ENCODE results near the gene VPS41. TPM values are rescaled to one million over a fixed set of nuclear protein-coding genes. Genes with fewer than 3 reads are reported as not detected.

VPS41 gene
- total RNA-seq: 10 to 100 TPM; 39.1 to 52.5 TPM

GRCh38 chr7:38908759-38909335 is at the start of gene VPS41:
Gene VPS41, minus strand, starts transcription at chr7:38909191. Its CDS starts 17 bp downstream, at chr7:38909174.
- H3K9me3 ChIP-seq: no peaks in the 10 kb centered on the region
- H3K4me1 ChIP-seq (ENCODE audit: control insufficient read depth in 1 of 2, low read depth in 2 of 2): peaks cover 8 to 10% of the 10 kb centered on the region in 2 donors
- peak within 1 kb of the TSS; percentile 84 for H3K4me3 ChIP-seq
- no peak for TF ChIP-seq CTCF (IDR thresholded peaks at IDR 0.05)
- peak; percentile 51 for DNase-seq (ENCODE audit: low spot score)
- H3K27me3 ChIP-seq (replicated peaks; ENCODE audit: insufficient read depth): no peaks in the 10 kb centered on the region
- ATAC-seq (ENCODE audit: insufficient number of reproducible peaks, low FRiP score, low read depth): peak; percentile 64
- H3K27ac ChIP-seq: no peak within 1 kb of the TSS
- H3K36me3 ChIP-seq: no peaks in the 10 kb centered on the region

GRCh38 chr7:38955892-38956291 is 46.9 kb upstream of the VPS41 start:
- H3K27me3 ChIP-seq (replicated peaks; ENCODE audit: insufficient read depth): no peaks in the 10 kb centered on the region
- DNase-seq (ENCODE audit: low spot score) (no peak), ATAC-seq (ENCODE audit: insufficient number of reproducible peaks, low FRiP score, low read depth) (no peak)
- H3K36me3 ChIP-seq: no peaks in the 10 kb centered on the region
- no peak overlapping the region for H3K4me3 ChIP-seq
- no peak overlapping the region for H3K27ac ChIP-seq
- H3K4me1 ChIP-seq (ENCODE audit: control insufficient read depth in 1 of 2, low read depth in 2 of 2): no peaks in the 10 kb centered on the region
- TF ChIP-seq CTCF (IDR thresholded peaks at IDR 0.05): no peak
- H3K9me3 ChIP-seq: no peaks in the 10 kb centered on the region

- no peak for ATAC-seq (ENCODE audit: insufficient number of reproducible peaks, low FRiP score, low read depth)
- DNase-seq (ENCODE audit: low spot score): no peak
- TF ChIP-seq CTCF (IDR thresholded peaks at IDR 0.05): no peak
- H3K36me3 ChIP-seq: no peaks in the 10 kb centered on the region
- no peaks in the 10 kb centered on the region for H3K9me3 ChIP-seq
- H3K27me3 ChIP-seq (replicated peaks; ENCODE audit: insufficient read depth): no peaks in the 10 kb centered on the region
- H3K27ac ChIP-seq: no peak overlapping the region
- peaks cover 14 to 16% of the 10 kb centered on the region in 2 donors for H3K4me1 ChIP-seq (ENCODE audit: control insufficient read depth in 1 of 2, low read depth in 2 of 2)
- H3K4me3 ChIP-seq: no peak overlapping the region
These were observed 45.0 kb upstream of the VPS41 start for GRCh38 chr7:38953971-38954370.

- DNase-seq (ENCODE audit: low spot score) (no peak), ATAC-seq (ENCODE audit: insufficient number of reproducible peaks, low FRiP score, low read depth) (no peak)
- no peaks in the 10 kb centered on the region for H3K27me3 ChIP-seq (replicated peaks; ENCODE audit: insufficient read depth)
- H3K4me3 ChIP-seq: no peak overlapping the region
- no peaks in the 10 kb centered on the region for H3K9me3 ChIP-seq
- no peak for TF ChIP-seq CTCF (IDR thresholded peaks at IDR 0.05)
- no peaks in the 10 kb centered on the region for H3K36me3 ChIP-seq
- peaks cover 14 to 17% of the 10 kb centered on the region in 2 donors for H3K4me1 ChIP-seq (ENCODE audit: control insufficient read depth in 1 of 2, low read depth in 2 of 2)
- H3K27ac ChIP-seq: no peak overlapping the region
These were observed 44.2 kb upstream of the VPS41 start for GRCh38 chr7:38953227-38953626.

- Histone ChIP-seq H3K4me3 (no peak overlapping the region), H3K27me3 (replicated peaks; ENCODE audit: insufficient read depth) (no peaks in the 10 kb centered on the region), H3K36me3 (no peaks in the 10 kb centered on the region), H3K27ac (no peak overlapping the region), H3K9me3 (no peaks in the 10 kb centered on the region), H3K4me1 (ENCODE audit: control insufficient read depth in 1 of 2, low read depth in 2 of 2) (peaks cover 14 to 17% of the 10 kb centered on the region in 2 donors)
- no peak for TF ChIP-seq CTCF (IDR thresholded peaks at IDR 0.05)
- DNase-seq (ENCODE audit: low spot score) (no peak), ATAC-seq (ENCODE audit: insufficient number of reproducible peaks, low FRiP score, low read depth) (no peak)
These were observed 42.2 kb upstream of the VPS41 start for GRCh38 chr7:38951213-38951612.

Measured in thoracic aorta (tissue), 2 donors.